Choroid plexus epithelial cell (primary cell): Measurements from ENCODE around the gene FSD1.

ENCODE experiments used
- DNase-seq: peaks from one replicate; pipeline ENCODE4 v3.0.0-alpha.2; 2010; ENCODE audit warnings: low read depth
- H3K4me3 ChIP-seq: 2 replicates; pipeline ENCODE4 v1.5.1; 2011; ENCODE audit warnings: low read depth, mild to moderate bottlenecking, control low read depth, low read length, moderate library complexity
- CTCF ChIP-seq: conservative IDR thresholded peaks from 2 replicates; pipeline ENCODE4 v1.5.1; 2011; ENCODE audit warnings: low read depth, mild to moderate bottlenecking, control low read depth, inconsistent platforms, low read length, moderate library complexity

Gene FSD1

GRCh38 chr19:4288091-4288777 is 16.2 kb upstream of the FSD1 start:
- no peak for DNase-seq
- no peak for TF ChIP-seq CTCF
- H3K4me3 ChIP-seq: no peak overlapping the region

GRCh38 chr19:4291184-4291732 is 13.1 kb upstream of the FSD1 start:
- DNase-seq: no peak
- H3K4me3 ChIP-seq: no peak overlapping the region
- no peak for TF ChIP-seq CTCF

- no peak for TF ChIP-seq CTCF
- H3K4me3 ChIP-seq: no peak overlapping the region
- DNase-seq: no peak
Observed at GRCh38 chr19:4292515-4292914, 11.9 kb upstream of the FSD1 start.

GRCh38 chr19:4294389-4294788 is 10.0 kb upstream of the FSD1 start:
- no peak for DNase-seq
- TF ChIP-seq CTCF: no peak
- no peak overlapping the region for H3K4me3 ChIP-seq

GRCh38 chr19:4295972-4296771 is 8.2 kb upstream of the FSD1 start:
- DNase-seq: no peak
- TF ChIP-seq CTCF: no peak
- H3K4me3 ChIP-seq: no peak overlapping the region

GRCh38 chr19:4297901-4298809 is 6.2 kb upstream of the FSD1 start:
- TF ChIP-seq CTCF: no peak
- DNase-seq: no peak
- H3K4me3 ChIP-seq: no peak overlapping the region
